Large intestine (tissue), 3 donors: Measurements from ENCODE around the gene NLN. TPM values are rescaled to one million over a fixed set of nuclear protein-coding genes. Genes with fewer than 3 reads are reported as not detected.
"Not testable (repeated sequence)": the region's sequence is repeated elsewhere in the genome, so short reads cannot be mapped to it uniquely, and the experiment has no call there.

Source experiments
- DNase-seq, 2 donors: peaks; one replicate each; pipeline versions ENCODE4 v3.0.0 to v3.0.0-alpha.2; 2013
- H3K27ac ChIP-seq: one replicate; pipeline ENCODE4 v1.5.1; 2013; ENCODE audit warnings: low read length
- H3K27me3 ChIP-seq: 2 replicates; pipeline ENCODE4 v1.6.1; 2013; ENCODE audit warnings: low read length; ENCODE audit not compliant: control insufficient read depth, insufficient read depth
- H3K36me3 ChIP-seq: 2 replicates; pipeline ENCODE4 v1.6.1; 2013; ENCODE audit warnings: low read length; ENCODE audit not compliant: control insufficient read depth, insufficient read depth
- H3K4me1 ChIP-seq: one replicate; pipeline ENCODE4 v1.6.1; 2013; ENCODE audit warnings: low read length; ENCODE audit not compliant: control insufficient read depth, insufficient read depth
- H3K4me3 ChIP-seq: one replicate; pipeline ENCODE4 v1.5.1; 2013; ENCODE audit warnings: low read length
- H3K9me3 ChIP-seq: one replicate; pipeline ENCODE4 v1.6.1; 2013; ENCODE audit warnings: mild to moderate bottlenecking, low read depth, low read length, moderate library complexity; ENCODE audit not compliant: control insufficient read depth
- WGBS: methylation state at CpG from one replicate; pipeline ENCODE4 v1.1.5; 2013; ENCODE audit warnings: low lambda C conversion rate; ENCODE audit not compliant: insufficient coverage; 5-methylcytosine and 5-hydroxymethylcytosine counted together
- polyA plus RNA-seq: library from polyadenylated mRNA; unstranded; fragments of 120-200 nt; gene quantifications from one replicate; pipeline ENCODE4 v1.2.1, GENCODE V29; 2013

The NLN gene
- polyA plus RNA-seq, 1 donor = 11.8 TPM

DNA sequence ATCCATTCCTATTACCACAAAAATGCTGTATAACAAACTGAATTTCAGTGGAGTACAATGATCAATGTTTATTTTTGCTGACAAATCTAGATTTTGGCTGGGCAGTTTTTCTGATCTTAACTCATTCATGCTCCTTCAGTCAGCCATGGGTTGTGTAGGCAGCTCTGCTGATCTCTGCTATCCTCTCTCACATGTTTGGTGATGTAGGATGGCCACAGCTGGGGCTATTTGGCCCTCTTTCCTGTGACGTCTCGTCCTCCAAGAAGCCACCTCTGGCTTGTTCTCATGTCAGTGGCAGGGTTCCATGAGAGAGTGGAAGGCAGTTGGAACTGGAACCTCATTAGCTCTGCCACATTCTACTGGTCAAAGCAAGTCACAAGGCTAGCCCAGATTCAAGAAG, 8.9 kb downstream of the NLN start:
- H3K27ac ChIP-seq = no peak overlapping the region
- H3K4me1 ChIP-seq = no peaks in the 10 kb centered on the region
- H3K4me3 ChIP-seq = no peak overlapping the region
- DNase-seq = no peak
- no peaks in the 10 kb centered on the region for H3K9me3 ChIP-seq
- no peaks in the 10 kb centered on the region for H3K27me3 ChIP-seq
- WGBS = no CpG with 5 or more reads among the region's 2 CpGs
- no peaks in the 10 kb centered on the region for H3K36me3 ChIP-seq

- H3K4me1 ChIP-seq, H3K9me3 ChIP-seq, H3K4me3 ChIP-seq, DNase-seq, H3K27ac ChIP-seq, H3K27me3 ChIP-seq, H3K36me3 ChIP-seq: not testable (repeated sequence)
- no CpG with 5 or more reads among the region's 3 CpGs for whole genome bisulfite sequencing
Measured at GRCh38 chr5:65732046-65732445, 10.0 kb downstream of the NLN start.

DNA sequence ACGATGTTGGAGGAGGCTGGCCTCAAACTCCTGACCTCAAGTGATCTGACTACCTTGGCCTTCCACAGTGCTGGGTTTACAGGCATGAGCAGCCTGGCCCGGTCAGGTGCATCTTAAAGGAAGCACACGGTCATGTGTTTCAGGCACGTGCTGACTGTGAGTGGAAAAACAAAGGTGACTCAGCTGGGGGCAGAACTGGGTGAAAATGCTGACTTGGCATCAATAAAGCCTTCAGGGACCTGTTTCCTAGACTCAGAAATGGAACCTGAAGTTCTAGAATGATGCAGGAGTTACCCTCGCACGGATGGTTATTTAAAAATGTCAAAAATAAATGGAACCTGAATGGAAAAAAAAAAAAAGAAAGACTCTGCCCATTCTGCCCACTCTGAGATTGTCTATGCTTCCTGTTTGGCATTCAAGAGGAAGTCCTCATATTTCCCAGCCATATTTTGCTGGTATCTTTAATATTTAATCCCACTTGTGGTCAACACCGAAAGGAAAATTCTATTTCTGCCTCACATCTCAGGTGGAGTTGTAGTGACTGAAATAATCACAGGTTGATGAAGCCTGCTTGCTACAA, 12.3 kb downstream of the NLN start:
- H3K27ac ChIP-seq, H3K27me3 ChIP-seq, H3K9me3 ChIP-seq, H3K4me1 ChIP-seq, H3K4me3 ChIP-seq, H3K36me3 ChIP-seq, DNase-seq: not testable (repeated sequence)
- WGBS = no CpG with 5 or more reads among the region's 7 CpGs

GRCh38 chr5:65734921-65735320, 12.9 kb downstream of the NLN start:
- H3K9me3 ChIP-seq = no peaks in the 10 kb centered on the region
- WGBS = no CpG with 5 or more reads among the region's 1 CpG
- H3K27me3 ChIP-seq = no peaks in the 10 kb centered on the region
- no peak overlapping the region for H3K27ac ChIP-seq
- no peaks in the 10 kb centered on the region for H3K4me1 ChIP-seq
- no peak overlapping the region for H3K4me3 ChIP-seq
- no peak for DNase-seq
- no peaks in the 10 kb centered on the region for H3K36me3 ChIP-seq

- WGBS = 100% methylated on average over 1 of the region's 1 CpG
- no peaks in the 10 kb centered on the region for H3K9me3 ChIP-seq
- H3K27ac ChIP-seq = no peak overlapping the region
- no peak for DNase-seq
- H3K4me3 ChIP-seq = no peak overlapping the region
- no peaks in the 10 kb centered on the region for H3K4me1 ChIP-seq
- no peaks in the 10 kb centered on the region for H3K36me3 ChIP-seq
- no peaks in the 10 kb centered on the region for H3K27me3 ChIP-seq
Measured at GRCh38 chr5:65736011-65736410, 14.0 kb downstream of the NLN start.

DNA sequence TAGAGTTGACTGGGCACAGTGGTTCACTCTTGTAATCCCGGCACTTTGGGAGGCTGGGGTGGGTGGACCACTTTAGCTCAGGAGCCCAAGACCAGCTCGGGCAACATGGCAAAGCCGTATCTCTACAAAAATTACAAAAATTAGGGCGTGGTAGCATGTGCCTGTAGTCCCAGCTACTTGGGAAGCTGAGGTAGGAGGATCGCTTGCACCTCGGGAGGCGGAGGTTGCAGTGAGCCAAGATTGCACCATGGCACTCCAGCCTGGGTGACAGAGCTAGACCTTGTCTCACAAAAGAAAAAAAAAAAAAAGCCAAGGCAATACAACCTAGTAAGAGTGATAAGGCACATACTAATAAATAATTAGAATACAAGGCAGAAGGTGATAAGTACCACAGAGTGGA, 15.8 kb downstream of the NLN start:
- no peak for DNase-seq
- H3K36me3 ChIP-seq = no peaks in the 10 kb centered on the region
- no peak overlapping the region for H3K4me3 ChIP-seq
- H3K27ac ChIP-seq = no peak overlapping the region
- H3K4me1 ChIP-seq = no peaks in the 10 kb centered on the region
- no peaks in the 10 kb centered on the region for H3K27me3 ChIP-seq
- no peaks in the 10 kb centered on the region for H3K9me3 ChIP-seq
- WGBS = no CpG with 5 or more reads among the region's 7 CpGs

GRCh38 chr5:65738305-65738704, 16.3 kb downstream of the NLN start:
- Histone ChIP-seq H3K27me3 (no peaks in the 10 kb centered on the region), H3K4me3 (no peak overlapping the region), H3K4me1 (no peaks in the 10 kb centered on the region), H3K9me3 (no peaks in the 10 kb centered on the region), H3K36me3 (no peaks in the 10 kb centered on the region), H3K27ac (no peak overlapping the region)
- no CpG with 5 or more reads among the region's 4 CpGs for WGBS
- DNase-seq = no peak

GRCh38 chr5:65739162-65739561, 17.2 kb downstream of the NLN start:
- DNase-seq = no peak
- no peaks in the 10 kb centered on the region for H3K27me3 ChIP-seq
- H3K4me1 ChIP-seq = no peaks in the 10 kb centered on the region
- H3K27ac ChIP-seq = no peak overlapping the region
- H3K4me3 ChIP-seq = no peak overlapping the region
- H3K36me3 ChIP-seq = no peaks in the 10 kb centered on the region
- no peaks in the 10 kb centered on the region for H3K9me3 ChIP-seq

- no peaks in the 10 kb centered on the region for H3K27me3 ChIP-seq
- no peaks in the 10 kb centered on the region for H3K4me1 ChIP-seq
- no peak overlapping the region for H3K4me3 ChIP-seq
- WGBS = 60% methylated on average over 2 of the region's 4 CpGs
- H3K27ac ChIP-seq = peak overlapping the region; percentile 4
- DNase-seq = peak; percentile 42 to 70
- no peaks in the 10 kb centered on the region for H3K9me3 ChIP-seq
- H3K36me3 ChIP-seq = no peaks in the 10 kb centered on the region
Measured at GRCh38 chr5:65742565-65743231, 20.7 kb downstream of the NLN start.

DNA sequence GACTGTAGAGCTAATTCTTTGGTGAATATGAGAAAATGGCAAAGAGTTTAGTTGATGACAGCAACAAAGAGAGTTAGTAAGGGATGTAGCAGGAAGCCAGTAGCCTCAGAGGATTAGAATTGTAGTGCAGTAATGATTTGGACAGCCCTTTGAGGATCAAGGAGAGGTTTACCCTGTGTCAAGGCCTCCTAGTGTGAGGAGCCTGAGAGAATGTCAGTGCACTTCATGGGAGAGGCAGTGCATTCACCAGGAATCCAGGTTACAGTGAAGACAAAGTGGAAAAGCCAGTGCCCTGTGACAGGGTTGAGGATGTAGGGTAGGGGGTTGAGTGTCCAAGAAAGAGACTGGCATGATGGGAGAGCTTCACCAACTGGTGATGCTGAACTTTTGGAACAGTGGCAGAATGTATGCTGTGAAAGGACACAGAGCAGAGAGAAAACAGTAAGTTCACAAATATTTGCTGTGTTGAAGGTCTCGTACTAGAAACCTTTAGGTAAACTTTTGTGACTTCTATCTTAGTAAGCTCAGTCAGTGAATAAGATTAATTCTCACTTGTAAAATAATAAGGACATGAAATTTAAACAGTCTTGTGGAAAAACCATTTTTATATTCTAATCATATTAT, 27.3 kb downstream of the NLN start:
- Histone ChIP-seq H3K4me1 (peaks cover 5% of the 10 kb centered on the region), H3K27me3 (no peaks in the 10 kb centered on the region), H3K27ac (no peak overlapping the region), H3K9me3 (no peaks in the 10 kb centered on the region), H3K36me3 (no peaks in the 10 kb centered on the region), H3K4me3 (no peak overlapping the region)
- DNase-seq = no peak
- no CpG with 5 or more reads among the region's 1 CpG for WGBS

DNA sequence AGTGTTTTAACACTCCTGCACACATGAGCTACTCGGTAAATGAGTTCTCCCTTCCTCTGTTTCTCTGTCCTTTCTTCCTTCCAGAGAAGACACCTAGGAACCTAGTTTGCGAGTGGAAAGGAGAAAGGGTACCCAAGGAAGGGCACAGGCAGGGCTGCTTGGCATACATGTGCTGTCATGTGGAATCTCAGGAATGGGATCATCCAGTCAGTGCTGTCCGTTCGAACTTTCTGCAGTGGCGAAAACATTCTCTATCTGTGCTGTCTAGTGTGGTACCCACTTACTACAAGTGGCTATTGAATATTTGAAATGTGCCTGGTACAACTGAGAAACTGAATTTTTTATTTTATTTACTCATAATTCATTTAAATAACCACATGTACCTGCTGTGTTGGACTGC, 28.0 kb downstream of the NLN start:
- no peaks in the 10 kb centered on the region for H3K36me3 ChIP-seq
- no peak for DNase-seq
- H3K4me1 ChIP-seq = peaks cover 5% of the 10 kb centered on the region
- no peak overlapping the region for H3K27ac ChIP-seq
- no peak overlapping the region for H3K4me3 ChIP-seq
- no peaks in the 10 kb centered on the region for H3K27me3 ChIP-seq
- WGBS = no CpG with 5 or more reads among the region's 5 CpGs
- no peaks in the 10 kb centered on the region for H3K9me3 ChIP-seq
